HK-2 (cell line): ENCODE data around the gene TMEM214.
"Not testable (repeated sequence)": the region's sequence is repeated elsewhere in the genome, so short reads cannot be mapped to it uniquely, and the experiment has no call there.

Experiments used
- DNase-seq: peaks from one replicate; pipeline ENCODE4 v3.0.0-alpha.2; 2018; ENCODE audit not compliant: unreplicated experiment

Gene TMEM214

GRCh38 chr2:27070653-27071276, 38.0 kb downstream of the TMEM214 start:
- no peak for DNase-seq

GRCh38 chr2:27071277-27071989, 38.7 kb downstream of the TMEM214 start, which contains the start of gene OST4:
OST4 (minus strand) TSS chr2:27071654.
- peak; percentile 89 for DNase-seq

- DNase-seq, result no peak
Observed at GRCh38 chr2:27071990-27072830, 39.4 kb downstream of the TMEM214 start.

GRCh38 chr2:27072920-27073319, 40.2 kb downstream of the TMEM214 start:
- no peak for DNase-seq

GRCh38 chr2:27073782-27074181, 41.0 kb downstream of the TMEM214 start:
- DNase-seq, result no peak

GRCh38 chr2:27074738-27075565, 42.2 kb downstream of the TMEM214 start:
- no peak for DNase-seq

- DNase-seq, result not testable (repeated sequence)
Observed at GRCh38 chr2:27075566-27075871, 42.8 kb downstream of the TMEM214 start.

- no peak for DNase-seq
Observed at GRCh38 chr2:27076323-27076722, 43.6 kb downstream of the TMEM214 start.

- DNase-seq, result no peak
Observed at GRCh38 chr2:27077231-27077630, 44.5 kb downstream of the TMEM214 start.

GRCh38 chr2:27078267-27079194, 45.8 kb downstream of the TMEM214 start, which contains the start of gene EMILIN1:
EMILIN1 (plus strand) TSS chr2:27078615; CDS start chr2:27079066, 451 bp downstream.
- no peak for DNase-seq

- no peak for DNase-seq
Observed at GRCh38 chr2:27079233-27080139, 46.7 kb downstream of the TMEM214 start.

GRCh38 chr2:27080140-27080469, 47.3 kb downstream of the TMEM214 start:
- no peak for DNase-seq

- no peak for DNase-seq
Observed at GRCh38 chr2:27080603-27080936, 47.8 kb downstream of the TMEM214 start.

- no peak for DNase-seq
Observed at GRCh38 chr2:27081984-27082772, 49.4 kb downstream of the TMEM214 start.

GRCh38 chr2:27082773-27083409, 50.1 kb downstream of the TMEM214 start:
- no peak for DNase-seq

GRCh38 chr2:27083410-27084296, 50.9 kb downstream of the TMEM214 start:
- no peak for DNase-seq

GRCh38 chr2:27084297-27085061, 51.7 kb downstream of the TMEM214 start:
- no peak for DNase-seq
